A549 (cell line): ENCODE data around the gene SIGMAR1. TPM values are rescaled to one million over a fixed set of nuclear protein-coding genes. Genes with fewer than 3 reads are reported as not detected.

Experiments
- ATAC-seq, 2 experiments: fragments of 200-7000 bp in 1 of 2; fragments of >200 bp in 1 of 2; cut with Nextera tagmentation in 1 of 2; cut with Tn5 transposase in 1 of 2; 3 replicates each; pipeline versions ENCODE4 v1.8.0 to v1.9.1; 2018 to 2020; ENCODE audit warnings: mild to moderate bottlenecking in 1 of 2, moderate library complexity in 1 of 2
- CTCF ChIA-PET: fragments of 300-600 bp; sonication (Branson Sonifier 250); formaldehyde crosslinking; extraction: SDS; loops from one replicate; lab custom pipeline; 2021; ENCODE audit warnings: antibody characterized with exemption, inconsistent platforms; lab: Yijun Ruan, JAX
- POLR2A ChIA-PET: fragments of 350-600 bp; formaldehyde crosslinking; extraction: SDS; loops from one replicate; lab custom pipeline; 2021; ENCODE audit warnings: antibody characterized with exemption, inconsistent platforms; lab: Yijun Ruan, JAX
- DNase-seq, 2 experiments: peaks; one replicate each; pipeline versions ENCODE4 v3.0.0 to v3.0.0-alpha.2; 2011 to 2016; ENCODE audit warnings: low read depth in 1 of 2, low spot score in 1 of 2
- FAIRE-seq: peaks from 2 replicates; lab custom pipeline; 2011; peaks lifted over from hg19 to GRCh38; lab: Jason Lieb, UNC
- H3K27ac ChIP-seq, 2 experiments: fragments of >200 bp; sonication (Bioruptor Twin); formaldehyde crosslinking; 3 replicates each; pipeline ENCODE4 v1.5.1; 2016 to 2017
- H3K4me1 ChIP-seq: fragments of >200 bp; sonication (Bioruptor Twin); formaldehyde crosslinking; 3 replicates; pipeline ENCODE4 v1.6.1; 2016
- H3K4me2 ChIP-seq: fragments of >200 bp; sonication (Bioruptor Twin); formaldehyde crosslinking; 3 replicates; pipeline ENCODE4 v1.6.1; 2016
- H3K4me3 ChIP-seq: fragments of >200 bp; sonication (Bioruptor Twin); formaldehyde crosslinking; 3 replicates; pipeline ENCODE4 v1.5.1; 2016
- H3K9me3 ChIP-seq: fragments of >200 bp; sonication (Bioruptor Twin); formaldehyde crosslinking; 3 replicates; pipeline ENCODE4 v1.6.1; 2016
- ATOH8 ChIP-seq: fragments of 250-450 bp; sonication (Bioruptor Pico); IDR thresholded peaks from 2 replicates; pipeline ENCODE4 v1.5.0; 2020; ENCODE audit warnings: low read depth, mild to moderate bottlenecking, moderate library complexity
- BCL3 ChIP-seq: fragments of >200 bp; sonication (Bioruptor Twin); formaldehyde crosslinking; IDR thresholded peaks from 3 replicates; pipeline ENCODE4 v1.6.1; 2016
- ESRRA ChIP-seq: fragments of 150-350 bp; IDR thresholded peaks from 2 replicates; pipeline ENCODE4 v1.6.1; 2014; ENCODE audit warnings: mild to moderate bottlenecking, low read length, borderline replicate concordance
- HES2 ChIP-seq: fragments of >200 bp; sonication (Bioruptor Twin); formaldehyde crosslinking; IDR thresholded peaks from 2 replicates; pipeline ENCODE4 v1.6.1; 2016
- HMGXB4 ChIP-seq: fragments of 250-450 bp; sonication (Bioruptor Pico); IDR thresholded peaks from 2 replicates; pipeline ENCODE4 v1.5.0; 2021; ENCODE audit warnings: mild to moderate bottlenecking, moderate library complexity, borderline replicate concordance
- HOXB13 ChIP-seq: fragments of 250-450 bp; sonication (Bioruptor Pico); IDR thresholded peaks from 2 replicates; pipeline ENCODE4 v1.5.0; 2020; ENCODE audit warnings: low read depth, mild to moderate bottlenecking, moderate library complexity
- JUNB ChIP-seq: fragments of >200 bp; sonication (Bioruptor Twin); formaldehyde crosslinking; IDR thresholded peaks from 2 replicates; pipeline ENCODE4 v1.6.1; 2016
- KDM5A ChIP-seq: fragments of 200-600 bp; sonication (generic); IDR thresholded peaks from 2 replicates; pipeline ENCODE4 v1.6.1; 2016; ENCODE audit warnings: antibody characterized with exemption, mild to moderate bottlenecking
- MAFK ChIP-seq: fragments of 450-650 bp; IDR thresholded peaks from 2 replicates; pipeline ENCODE4 v1.6.1; 2014; ENCODE audit not compliant: partially characterized antibody
- MAZ ChIP-seq: fragments of 150-350 bp; IDR thresholded peaks from 2 replicates; pipeline ENCODE4 v1.6.1; 2014; ENCODE audit warnings: antibody characterized with exemption, low read depth, low read length, borderline replicate concordance
- NPAS2 ChIP-seq: fragments of 250-450 bp; sonication (Bioruptor Pico); IDR thresholded peaks from 2 replicates; pipeline ENCODE4 v1.8.0; 2022; ENCODE audit warnings: mild to moderate bottlenecking, moderate library complexity, borderline replicate concordance
- NR3C1 ChIP-seq: fragments of >200 bp; sonication (Bioruptor Twin); formaldehyde crosslinking; IDR thresholded peaks from 3 replicates; pipeline ENCODE4 v1.6.1; 2017
- PHF8 ChIP-seq: fragments of 200-600 bp; sonication (generic); IDR thresholded peaks from 2 replicates; pipeline ENCODE4 v1.6.1; 2016; ENCODE audit warnings: low read depth, mild to moderate bottlenecking, antibody characterized with exemption, moderate library complexity, borderline replicate concordance
- REST ChIP-seq: fragments of 200-600 bp; sonication (generic); IDR thresholded peaks from 2 replicates; pipeline ENCODE4 v1.6.1; 2016; ENCODE audit warnings: antibody characterized with exemption, mild to moderate bottlenecking, moderate library complexity
- RFX5 ChIP-seq: fragments of 450-650 bp; IDR thresholded peaks from 2 replicates; pipeline ENCODE4 v1.7.1; 2014; ENCODE audit warnings: antibody characterized with exemption, mild to moderate bottlenecking, moderate library complexity
- SMC3 ChIP-seq: fragments of >200 bp; sonication (Bioruptor Twin); formaldehyde crosslinking; IDR thresholded peaks from 3 replicates; pipeline ENCODE4 v1.6.1; 2018; ENCODE audit warnings: inconsistent platforms
- ZFP36 ChIP-seq: fragments of 450-650 bp; IDR thresholded peaks from 2 replicates; pipeline ENCODE4 v1.6.1; 2014; ENCODE audit warnings: borderline replicate concordance; ENCODE audit not compliant: partially characterized antibody
- WGBS: methylation state at CpG from one replicate; pipeline ENCODE4 v1.1.6; 2017; ENCODE audit errors: missing lambda C conversion rate; 5-methylcytosine and 5-hydroxymethylcytosine counted together
- polyA plus RNA-seq, 4 experiments: library from polyadenylated mRNA; depleted of rRNA in 3 of 4; stranded (reverse); fragments of >200 nt; fragmentation: RNase III in 1 of 4; extraction: RNeasy Plus Mini Kit Qiagen cat#74134 plus additional on column Dnase treatment in 1 of 4; gene quantifications; 2 replicates in 3 of 4; 3 replicates in 1 of 4; pipeline ENCODE4 v1.2.3, GENCODE V29; 2011 to 2017
- small RNA-seq, 6 experiments: library from RNA; depleted of rRNA; stranded (forward); fragments of <200 nt; gene quantifications; one replicate each; pipeline ENCODE3, GENCODE V24; 2012

Gene SIGMAR1
- polyA plus RNA-seq, 2 of the 4 experiments (the other 2 are of a cell fraction): 64.6 to 150 TPM

- Histone ChIP-seq H3K4me2 (no peak overlapping the region), H3K4me1 (peaks cover 7% of the 10 kb centered on the region; the same call in 2 of the 3 replicates), H3K9me3 (no peaks in the 10 kb centered on the region)
- no peak for FAIRE-seq
- DNase-seq: no peak
- WGBS: 20% methylated on average over 4 of the region's 5 CpGs
- ATAC-seq: no peak; a peak in 1 of 6 replicates
- POLR2A ChIA-PET: no interaction called here
- CTCF ChIA-PET: interaction anchor here (0.6 to 17.1 kb wide), 8 partner anchors 9 to 252 kb away, joined by 3 to 168 read pairs (median 4); partner anchors contain the start of gene RPP25L
- TF ChIP-seq BCL3 (no peak), SMC3 (no peak), HMGXB4 (CRISPR knock-in tag) (no peak), ZFP36 (no peak), NPAS2 (CRISPR knock-in tag) (no peak), REST (no peak), RFX5 (no peak), HOXB13 (no peak), ESRRA (no peak), KDM5A (no peak), NR3C1 (no peak), MAFK (no peak), PHF8 (no peak), ATOH8 (no peak), JUNB (no peak), HES2 (no peak), MAZ (no peak)
- TF ChIP-seq, all 56 proteins: peak for 0
- Histone ChIP-seq H3K4me3 (no peak overlapping the region), H3K27ac (no peak overlapping the region)
Measured at GRCh38 chr9:34584970-34585369, 52.6 kb downstream of the SIGMAR1 start.

Small RNAs within 50 kb of the gene (small RNA-seq; reads per million reads assigned to genes)
- 0 reads per million in 6 experiments for gene CCL27

Other genes starting within 250 kb of the SIGMAR1 start
- 8.1 and 10.4 TPM in 2 replicates for gene FAM219A, start 179.2 kb downstream of the SIGMAR1 start, polyA plus RNA-seq (2011; rRNA removed)
- 13.5 to 15.7 TPM (median 15.3 TPM) in 3 replicates for gene FAM219A, start 179.2 kb downstream of the SIGMAR1 start, polyA plus RNA-seq (2017; fragmentation: RNase III; extraction: RNeasy Plus Mini Kit Qiagen cat#74134 plus additional on column Dnase treatment)
- gene DNAI1, start 179.0 kb downstream of the SIGMAR1 start, polyA plus RNA-seq (2011; rRNA removed): 0.16 and 0.27 TPM in 2 replicates
- gene DNAI1, start 179.0 kb downstream of the SIGMAR1 start, polyA plus RNA-seq (2017; fragmentation: RNase III; extraction: RNeasy Plus Mini Kit Qiagen cat#74134 plus additional on column Dnase treatment): 0.34 to 0.50 TPM (median 0.40 TPM) in 3 replicates
- gene ENHO, start 114.8 kb downstream of the SIGMAR1 start, polyA plus RNA-seq (2011; rRNA removed): 0.28 and 0.32 TPM in 2 replicates
- gene ENHO, start 114.8 kb downstream of the SIGMAR1 start, polyA plus RNA-seq (2017; fragmentation: RNase III; extraction: RNeasy Plus Mini Kit Qiagen cat#74134 plus additional on column Dnase treatment): 1.3 to 1.9 TPM (median 1.7 TPM) in 3 replicates
- not detected in 2 replicates for gene CNTFR, start 48.1 kb downstream of the SIGMAR1 start, polyA plus RNA-seq (2011; rRNA removed)
- gene CNTFR, start 48.1 kb downstream of the SIGMAR1 start, polyA plus RNA-seq (2017; fragmentation: RNase III; extraction: RNeasy Plus Mini Kit Qiagen cat#74134 plus additional on column Dnase treatment): 0.04 to 0.09 TPM in 2 of 3 replicates, not detected in the other
- 40.8 and 46.5 TPM in 2 replicates for gene RPP25L, start 25.7 kb downstream of the SIGMAR1 start, polyA plus RNA-seq (2011; rRNA removed)
- gene RPP25L, start 25.7 kb downstream of the SIGMAR1 start, polyA plus RNA-seq (2017; fragmentation: RNase III; extraction: RNeasy Plus Mini Kit Qiagen cat#74134 plus additional on column Dnase treatment): 36.7 to 41.7 TPM (median 39.8 TPM) in 3 replicates
- gene DCTN3, start 17.3 kb downstream of the SIGMAR1 start, polyA plus RNA-seq (2011; rRNA removed): 64.8 and 74.3 TPM in 2 replicates
- 92.9 to 97.4 TPM (median 96.3 TPM) in 3 replicates for gene DCTN3, start 17.3 kb downstream of the SIGMAR1 start, polyA plus RNA-seq (2017; fragmentation: RNase III; extraction: RNeasy Plus Mini Kit Qiagen cat#74134 plus additional on column Dnase treatment)
- gene ARID3C, start 8.7 kb downstream of the SIGMAR1 start, polyA plus RNA-seq (2011; rRNA removed): 0.12 TPM in 1 of 2 replicates, not detected in the other
- 0.08 to 0.10 TPM (median 0.09 TPM) in 3 replicates for gene ARID3C, start 8.7 kb downstream of the SIGMAR1 start, polyA plus RNA-seq (2017; fragmentation: RNase III; extraction: RNeasy Plus Mini Kit Qiagen cat#74134 plus additional on column Dnase treatment)
- gene GALT, start 8.9 kb upstream of the SIGMAR1 start, polyA plus RNA-seq (2011; rRNA removed): 19.0 and 24.4 TPM in 2 replicates
- gene GALT, start 8.9 kb upstream of the SIGMAR1 start, polyA plus RNA-seq (2017; fragmentation: RNase III; extraction: RNeasy Plus Mini Kit Qiagen cat#74134 plus additional on column Dnase treatment): 24.7 to 31.9 TPM (median 28.4 TPM) in 3 replicates
- gene IL11RA, start 14.4 kb upstream of the SIGMAR1 start, polyA plus RNA-seq (2011; rRNA removed): 5.6 and 8.1 TPM in 2 replicates
- gene IL11RA, start 14.4 kb upstream of the SIGMAR1 start, polyA plus RNA-seq (2017; fragmentation: RNase III; extraction: RNeasy Plus Mini Kit Qiagen cat#74134 plus additional on column Dnase treatment): 5.1 to 7.8 TPM (median 6.8 TPM) in 3 replicates
- 0.26 and 0.27 TPM in 2 replicates for gene CCL27, start 24.9 kb upstream of the SIGMAR1 start, polyA plus RNA-seq (2011; rRNA removed)
- 0.16 to 0.26 TPM (median 0.22 TPM) in 3 replicates for gene CCL27, start 24.9 kb upstream of the SIGMAR1 start, polyA plus RNA-seq (2017; fragmentation: RNase III; extraction: RNeasy Plus Mini Kit Qiagen cat#74134 plus additional on column Dnase treatment)
- not detected in 2 replicates for gene CCL19, start 53.5 kb upstream of the SIGMAR1 start, polyA plus RNA-seq (2011; rRNA removed)
- gene CCL19, start 53.5 kb upstream of the SIGMAR1 start, polyA plus RNA-seq (2017; fragmentation: RNase III; extraction: RNeasy Plus Mini Kit Qiagen cat#74134 plus additional on column Dnase treatment): not detected in 3 replicates
- gene CCL21, start 72.3 kb upstream of the SIGMAR1 start, polyA plus RNA-seq (2011; rRNA removed): not detected in 2 replicates
- gene CCL21, start 72.3 kb upstream of the SIGMAR1 start, polyA plus RNA-seq (2017; fragmentation: RNase III; extraction: RNeasy Plus Mini Kit Qiagen cat#74134 plus additional on column Dnase treatment): not detected in 3 replicates